NAMALWA (cell line): ENCODE measurements around the gene GPR101.
"Not testable (repeated sequence)": the region's sequence is repeated elsewhere in the genome, so short reads cannot be mapped to it uniquely, and the experiment has no call there.

Experiments
- DNase-seq: peaks from one replicate; pipeline ENCODE4 v3.0.0-alpha.2; 2015; ENCODE audit warnings: low spot score

The GPR101 gene

GRCh38 chrX:137000236-137000635 lies 33.6 kb downstream of the GPR101 start:
- not testable (repeated sequence) for DNase-seq

DNA sequence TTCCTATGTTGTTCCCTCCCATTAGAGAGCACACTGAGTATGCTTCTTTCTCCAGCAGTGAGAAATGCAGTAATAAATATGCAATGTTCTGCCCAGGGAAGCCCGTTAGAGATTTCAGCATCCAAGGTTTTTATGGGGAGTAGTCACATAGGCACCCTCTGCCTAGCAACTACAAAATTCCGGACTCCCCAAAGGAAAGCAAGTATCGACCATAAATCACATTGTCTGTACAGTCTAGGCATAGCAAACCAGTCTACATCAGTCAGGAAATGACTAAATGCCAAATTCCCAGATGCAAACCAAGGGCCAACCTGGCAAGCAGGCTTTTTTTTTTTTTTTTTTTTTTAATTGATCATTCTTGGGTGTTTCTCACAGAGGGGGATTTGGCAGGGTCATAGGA lies 34.8 kb downstream of the GPR101 start:
- no peak for DNase-seq
